Measurements from ENCODE around the gene MDP1.

DNA sequence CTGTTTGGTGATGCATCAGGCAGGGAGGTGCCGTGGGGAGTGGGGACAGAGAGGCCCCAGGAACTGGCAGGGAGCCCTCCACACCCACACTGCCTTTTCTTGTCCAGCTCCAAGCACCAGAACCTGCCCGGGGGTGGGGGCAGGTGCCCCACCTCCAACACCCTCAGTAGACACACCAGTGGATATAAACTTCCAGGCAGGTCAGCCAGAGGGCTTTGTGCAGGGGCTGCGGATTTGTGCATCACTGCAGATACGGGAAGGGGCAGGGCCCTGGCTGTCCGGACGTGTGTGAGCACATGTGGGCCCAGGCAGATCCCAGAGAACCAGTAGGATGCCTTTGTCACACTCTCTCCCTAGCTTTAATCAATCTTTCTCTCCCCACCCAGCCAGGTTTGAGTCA lies 48.4 kb upstream of the MDP1 start:
- TF ChIP-seq POLR2A (IDR thresholded peaks at IDR 0.05) = no peak
- TF ChIP-seq, protein P1, sequence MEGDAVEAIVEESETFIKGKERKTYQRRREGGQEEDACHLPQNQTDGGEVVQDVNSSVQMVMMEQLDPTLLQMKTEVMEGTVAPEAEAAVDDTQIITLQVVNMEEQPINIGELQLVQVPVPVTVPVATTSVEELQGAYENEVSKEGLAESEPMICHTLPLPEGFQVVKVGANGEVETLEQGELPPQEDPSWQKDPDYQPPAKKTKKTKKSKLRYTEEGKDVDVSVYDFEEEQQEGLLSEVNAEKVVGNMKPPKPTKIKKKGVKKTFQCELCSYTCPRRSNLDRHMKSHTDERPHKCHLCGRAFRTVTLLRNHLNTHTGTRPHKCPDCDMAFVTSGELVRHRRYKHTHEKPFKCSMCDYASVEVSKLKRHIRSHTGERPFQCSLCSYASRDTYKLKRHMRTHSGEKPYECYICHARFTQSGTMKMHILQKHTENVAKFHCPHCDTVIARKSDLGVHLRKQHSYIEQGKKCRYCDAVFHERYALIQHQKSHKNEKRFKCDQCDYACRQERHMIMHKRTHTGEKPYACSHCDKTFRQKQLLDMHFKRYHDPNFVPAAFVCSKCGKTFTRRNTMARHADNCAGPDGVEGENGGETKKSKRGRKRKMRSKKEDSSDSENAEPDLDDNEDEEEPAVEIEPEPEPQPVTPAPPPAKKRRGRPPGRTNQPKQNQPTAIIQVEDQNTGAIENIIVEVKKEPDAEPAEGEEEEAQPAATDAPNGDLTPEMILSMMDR (IDR thresholded peaks at IDR 0.05) = no peak

Data from thyroid gland (tissue), 4 donors.